GM20000 (cell line): Measurements from ENCODE around the gene MYL6B.

Experiments used
- DNase-seq: peaks from one replicate; pipeline ENCODE4 v3.0.0; 2012; ENCODE audit warnings: low spot score
- TF ChIP-seq, protein P1 (sequence below): IDR thresholded peaks from 2 replicates; pipeline ENCODE4 v1.5.1; 2012; ENCODE audit warnings: mild to moderate bottlenecking, control low read depth; ENCODE audit errors: extremely low read depth, missing control alignments

Gene MYL6B

DNA sequence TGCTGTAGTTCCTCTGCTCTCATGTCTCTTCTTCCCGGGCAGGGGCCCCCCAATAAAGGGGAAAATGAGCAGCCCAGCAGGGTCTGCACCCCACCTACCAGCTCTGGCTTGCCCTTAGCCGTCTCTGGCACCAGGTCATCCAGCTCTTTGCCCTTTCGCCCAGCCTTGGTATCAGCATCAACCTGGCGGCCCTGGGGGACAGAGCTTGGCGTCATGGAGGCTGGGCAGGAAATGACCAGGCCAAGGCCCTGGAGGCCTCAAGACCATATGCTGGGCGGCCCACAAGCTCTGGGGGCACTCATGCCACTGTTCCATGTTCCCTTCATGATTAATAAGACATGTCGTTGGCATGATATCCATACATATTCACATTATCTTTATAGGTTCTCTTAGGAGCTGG is 20.5 kb downstream of the MYL6B start:
- no peak for DNase-seq
- TF ChIP-seq, protein P1, sequence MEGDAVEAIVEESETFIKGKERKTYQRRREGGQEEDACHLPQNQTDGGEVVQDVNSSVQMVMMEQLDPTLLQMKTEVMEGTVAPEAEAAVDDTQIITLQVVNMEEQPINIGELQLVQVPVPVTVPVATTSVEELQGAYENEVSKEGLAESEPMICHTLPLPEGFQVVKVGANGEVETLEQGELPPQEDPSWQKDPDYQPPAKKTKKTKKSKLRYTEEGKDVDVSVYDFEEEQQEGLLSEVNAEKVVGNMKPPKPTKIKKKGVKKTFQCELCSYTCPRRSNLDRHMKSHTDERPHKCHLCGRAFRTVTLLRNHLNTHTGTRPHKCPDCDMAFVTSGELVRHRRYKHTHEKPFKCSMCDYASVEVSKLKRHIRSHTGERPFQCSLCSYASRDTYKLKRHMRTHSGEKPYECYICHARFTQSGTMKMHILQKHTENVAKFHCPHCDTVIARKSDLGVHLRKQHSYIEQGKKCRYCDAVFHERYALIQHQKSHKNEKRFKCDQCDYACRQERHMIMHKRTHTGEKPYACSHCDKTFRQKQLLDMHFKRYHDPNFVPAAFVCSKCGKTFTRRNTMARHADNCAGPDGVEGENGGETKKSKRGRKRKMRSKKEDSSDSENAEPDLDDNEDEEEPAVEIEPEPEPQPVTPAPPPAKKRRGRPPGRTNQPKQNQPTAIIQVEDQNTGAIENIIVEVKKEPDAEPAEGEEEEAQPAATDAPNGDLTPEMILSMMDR, result no peak

DNA sequence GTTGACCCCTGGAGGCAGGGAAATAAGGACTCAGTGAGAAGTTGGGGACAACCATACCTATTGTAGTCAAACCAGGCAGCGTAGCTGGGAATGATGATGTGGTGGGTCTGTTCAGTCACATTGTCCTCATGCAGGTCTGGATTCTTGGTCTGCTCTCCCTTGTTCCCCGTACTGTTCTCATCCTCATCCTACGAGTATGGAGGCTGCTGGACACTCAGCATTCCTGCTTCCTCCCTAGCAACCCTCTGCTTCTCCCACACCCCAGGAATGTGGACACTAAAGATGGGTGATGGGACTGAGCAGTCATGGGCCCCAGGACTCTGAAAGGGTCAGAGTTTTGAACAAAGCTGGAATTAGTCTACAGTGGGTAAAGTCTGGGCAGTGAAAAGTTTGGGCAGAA is 26.0 kb downstream of the MYL6B start:
- no peak for DNase-seq
- TF ChIP-seq, protein P1, result no peak

DNA sequence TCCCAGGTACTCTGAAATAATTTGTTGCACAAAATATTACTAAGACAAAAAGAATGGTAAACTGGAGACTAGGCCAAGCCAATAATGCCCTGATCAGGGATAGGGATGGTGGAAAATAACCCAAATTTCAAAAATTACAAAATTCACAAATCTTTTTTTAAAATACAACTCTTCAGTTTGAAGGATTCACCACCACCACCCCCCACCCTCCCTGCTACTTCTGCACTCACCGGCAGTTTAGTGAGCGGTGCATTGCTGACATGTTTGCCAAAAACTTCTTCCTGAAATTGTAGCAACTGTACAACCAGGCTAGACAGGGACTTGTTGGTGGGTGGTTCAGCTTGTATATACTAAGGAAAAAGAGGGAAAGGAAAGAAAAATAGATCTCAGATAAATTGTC is 34.6 kb downstream of the MYL6B start:
- DNase-seq, result no peak
- TF ChIP-seq, protein P1, result no peak

- TF ChIP-seq, protein P1, result no peak
- no peak for DNase-seq
These were observed 35.9 kb downstream of the MYL6B start for GRCh38 chr12:56188131-56188777.

- peak; percentile 28 for DNase-seq
- TF ChIP-seq, protein P1, result no peak
These were observed 36.4 kb downstream of the MYL6B start for GRCh38 chr12:56188778-56189098.

- TF ChIP-seq, protein P1, result peak; percentile 73
- DNase-seq, result peak; percentile 96
These were observed 36.9 kb downstream of the MYL6B start, which contains the start of gene SMARCC2 for GRCh38 chr12:56189099-56189917. Gene SMARCC2, minus strand, starts transcription at chr12:56189483. Its CDS starts 22 bp downstream, at chr12:56189461.

DNA sequence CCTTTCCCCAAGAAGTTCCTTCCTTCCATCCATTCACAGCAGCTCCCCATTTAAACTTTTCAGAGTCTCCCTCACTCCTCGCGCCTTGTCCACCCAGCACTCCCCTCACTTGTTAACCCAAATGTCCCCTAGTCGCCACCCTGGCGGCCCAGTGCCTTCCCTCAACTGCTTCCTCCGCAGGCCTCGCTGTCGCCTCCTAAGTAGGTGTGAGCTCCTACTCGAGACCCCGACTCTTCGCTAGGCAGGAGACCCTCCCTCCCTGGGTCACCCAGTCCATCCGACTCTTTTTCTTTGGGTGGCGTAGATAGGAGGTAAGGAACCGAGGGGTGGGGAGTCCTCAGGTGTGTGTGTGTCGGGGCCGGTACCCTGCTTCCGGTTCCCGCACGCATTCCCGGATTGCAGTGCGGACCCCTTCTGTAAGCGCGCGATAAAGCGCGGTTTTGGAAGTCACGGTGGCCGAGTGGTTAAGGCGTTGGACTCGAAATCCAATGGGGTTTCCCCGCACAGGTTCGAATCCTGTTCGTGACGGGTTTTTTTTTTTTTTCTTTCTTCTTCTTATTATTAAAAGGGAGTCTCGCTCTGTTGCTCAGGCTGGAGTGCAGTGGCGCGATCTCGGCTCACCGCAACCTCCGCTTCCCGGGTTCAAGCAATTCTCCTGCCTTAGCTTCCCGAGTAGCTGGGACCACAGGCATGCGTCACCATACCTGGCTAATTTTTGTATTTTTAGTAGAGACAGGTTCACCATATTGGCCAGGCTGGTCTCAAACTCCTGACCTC is 37.7 kb downstream of the MYL6B start:
- peak; percentile 77 for DNase-seq
- TF ChIP-seq, protein P1, result no peak
